GM23338 (cell line): Measurements from ENCODE around the gene GLRX2. TPM values are rescaled to one million over a fixed set of nuclear protein-coding genes. Genes with fewer than 3 reads are reported as not detected.

Source experiments
- ATAC-seq: fragments of 200-7000 bp; cut with Tn5 transposase; 3 replicates; pipeline ENCODE4 v1.9.1; 2020
- DNase-seq: peaks from one replicate; pipeline ENCODE4 v3.0.0-alpha.2; 2015; ENCODE audit warnings: low spot score
- H2AFZ ChIP-seq: fragments of 200-600 bp; sonication (generic); 2 replicates; pipeline ENCODE4 v1.8.0; 2016; ENCODE audit warnings: antibody characterized with exemption, mild to moderate bottlenecking, moderate library complexity
- H3F3A ChIP-seq: fragments of 200-600 bp; sonication (generic); replicated peaks from 2 replicates; pipeline ENCODE4 v1.8.0; 2017; ENCODE audit warnings: antibody characterized with exemption, mixed run types, low read depth
- H3K27ac ChIP-seq: fragments of 200-600 bp; sonication (generic); 2 replicates; pipeline ENCODE4 v1.6.1; 2016; ENCODE audit warnings: low read depth
- H3K27me3 ChIP-seq: fragments of 200-600 bp; sonication (generic); 2 replicates; pipeline ENCODE4 v1.8.0; 2016; ENCODE audit warnings: mild to moderate bottlenecking, mixed run types, moderate library complexity; ENCODE audit not compliant: insufficient read depth
- H3K36me3 ChIP-seq: fragments of 200-600 bp; sonication (generic); 2 replicates; pipeline ENCODE4 v1.8.0; 2016; ENCODE audit warnings: mild to moderate bottlenecking; ENCODE audit not compliant: insufficient read depth
- H3K4me1 ChIP-seq: fragments of 200-600 bp; sonication (generic); 2 replicates; pipeline ENCODE4 v1.8.0; 2016; ENCODE audit warnings: mild to moderate bottlenecking, moderate library complexity; ENCODE audit not compliant: insufficient read depth
- H3K4me2 ChIP-seq: fragments of 200-600 bp; sonication (generic); 2 replicates; pipeline ENCODE4 v1.7.1; 2017; ENCODE audit warnings: mixed run types
- H3K4me3 ChIP-seq: fragments of 200-600 bp; sonication (generic); 2 replicates; pipeline ENCODE4 v1.6.1; 2016; ENCODE audit warnings: mixed run types
- H3K79me2 ChIP-seq: fragments of 200-600 bp; sonication (generic); replicated peaks from 2 replicates; pipeline ENCODE4 v1.8.0; 2017; ENCODE audit warnings: mild to moderate bottlenecking; ENCODE audit not compliant: insufficient read depth
- H3K9me2 ChIP-seq: fragments of 200-600 bp; sonication (generic); 2 replicates; pipeline ENCODE4 v1.8.0; 2017; ENCODE audit not compliant: insufficient read depth
- H4K20me1 ChIP-seq: fragments of 200-600 bp; sonication (generic); replicated peaks from 2 replicates; pipeline ENCODE4 v1.8.0; 2017; ENCODE audit warnings: mild to moderate bottlenecking; ENCODE audit not compliant: insufficient read depth
- H3K27ac Mint-ChIP-seq: 2 replicates; pipeline ENCODE4 v1.8.0; 2020; ENCODE audit warnings: inconsistent platforms, mild to moderate bottlenecking, moderate library complexity, mixed read lengths
- H3K27me3 Mint-ChIP-seq: 3 replicates; pipeline ENCODE4 v1.8.0; 2022; ENCODE audit warnings: low read depth, mild to moderate bottlenecking, moderate library complexity, mixed read lengths, inconsistent platforms; ENCODE audit not compliant: insufficient read depth, poor library complexity
- H3K36me3 Mint-ChIP-seq: 3 replicates; pipeline ENCODE4 v1.8.0; 2021; ENCODE audit warnings: low read depth, mild to moderate bottlenecking, inconsistent platforms, moderate library complexity, mixed read lengths
- H3K4me1 Mint-ChIP-seq: 3 replicates; pipeline ENCODE4 v1.8.0; 2020; ENCODE audit warnings: mild to moderate bottlenecking, inconsistent platforms, mixed read lengths
- H3K4me3 Mint-ChIP-seq: 3 replicates; pipeline ENCODE4 v1.8.0; 2021; ENCODE audit warnings: moderate library complexity, mild to moderate bottlenecking, inconsistent platforms, mixed read lengths
- H3K9me3 Mint-ChIP-seq: 3 replicates; pipeline ENCODE4 v1.8.0; 2020; ENCODE audit warnings: moderate library complexity, mild to moderate bottlenecking, inconsistent platforms, mixed read lengths
- CREB1 ChIP-seq: fragments of 250-450 bp; sonication (Bioruptor Pico); IDR thresholded peaks from 2 replicates; pipeline ENCODE4 v1.5.0; 2020; ENCODE audit warnings: low read depth, mild to moderate bottlenecking, moderate library complexity
- CTCF ChIP-seq, 2 experiments: fragments of 200-600 bp in 1 of 2; sonication (generic) in 1 of 2; conservative IDR thresholded peaks; 2 replicates each; pipeline versions ENCODE4 v1.5.1 to v1.6.1; 2016 to 2017; ENCODE audit warnings: antibody characterized with exemption in 2 of 2, low read depth in 2 of 2, mild to moderate bottlenecking in 2 of 2, moderate library complexity in 1 of 2
- ETS1 ChIP-seq: IDR thresholded peaks from 2 replicates; pipeline ENCODE4 v1.6.1; 2016; ENCODE audit warnings: antibody characterized with exemption
- JUNB ChIP-seq: IDR thresholded peaks from one replicate; pipeline ENCODE4 v1.6.1; 2016; ENCODE audit warnings: antibody characterized with exemption; ENCODE audit not compliant: unreplicated experiment
- POLR2AphosphoS5 ChIP-seq: IDR thresholded peaks from 2 replicates; pipeline ENCODE4 v1.6.1; 2016; ENCODE audit warnings: antibody characterized with exemption, low read depth
- REST ChIP-seq: IDR thresholded peaks from one replicate; pipeline ENCODE4 v1.6.1; 2018; ENCODE audit warnings: antibody characterized with exemption; ENCODE audit not compliant: unreplicated experiment
- STAT1 ChIP-seq: IDR thresholded peaks from one replicate; pipeline ENCODE4 v1.6.1; 2016; ENCODE audit warnings: antibody characterized with exemption; ENCODE audit not compliant: unreplicated experiment
- ZNF462 ChIP-seq: fragments of 250-450 bp; sonication (Bioruptor Pico); IDR thresholded peaks from 2 replicates; pipeline ENCODE4 v1.5.0; 2020; ENCODE audit warnings: mild to moderate bottlenecking, moderate library complexity
- polyA plus RNA-seq: library from polyadenylated mRNA; unstranded; fragments of >200 nt; fragmentation: Nextera tagmentation; extraction: Ambion mirVana; gene quantifications from 2 replicates; pipeline ENCODE4 v1.2.1, GENCODE V29; 2016
- total RNA-seq: library from RNA; depleted of rRNA; stranded (reverse); fragments of >200 nt; shearing (Covaris generic); gene quantifications from 2 replicates; pipeline ENCODE4 v1.2.3, GENCODE V29; 2014

GLRX2 gene
- total and polyA plus RNA-seq, 2 experiments from 2014 or later, result 7.7 to 28.3 TPM

- ATAC-seq (no peak), DNase-seq (no peak)
- no peaks in the 10 kb centered on the region for H4K20me1 ChIP-seq
- Mint-ChIP-seq H3K27me3 (peaks cover 3% of the 10 kb centered on the region), H3K4me1 (peaks cover 37% of the 10 kb centered on the region), H3K9me3 (no peaks in the 10 kb centered on the region), H3K27ac (peak overlapping the region; percentile 43), H3K4me3 (peak overlapping the region; percentile 12; the same call in 2 of the 3 replicates), H3K36me3 (no peaks in the 10 kb centered on the region)
- H3K4me1 ChIP-seq, result peaks cover 25% of the 10 kb centered on the region
- no peak overlapping the region; the same call in 1 of the 2 replicates for H3K27ac ChIP-seq
- H2AFZ ChIP-seq, result peak overlapping the region; percentile 43
- no peaks in the 10 kb centered on the region for H3K79me2 ChIP-seq
- no peaks in the 10 kb centered on the region for H3K27me3 ChIP-seq
- H3K4me2 ChIP-seq, result peak overlapping the region; percentile 56
- no peaks in the 10 kb centered on the region for H3K9me2 ChIP-seq
- no peaks in the 10 kb centered on the region for H3F3A ChIP-seq
- TF ChIP-seq POLR2AphosphoS5 (no peak), CREB1 (CRISPR knock-in tag) (no peak), CTCF (conservative IDR thresholded peaks at IDR 0.05; ENCODE audit: low read depth in 2 of 2) (no peak), STAT1 (no peak), ETS1 (no peak), JUNB (no peak)
- H3K4me3 ChIP-seq, result no peak overlapping the region
- no peaks in the 10 kb centered on the region for H3K36me3 ChIP-seq
These were observed 8.7 kb upstream of the GLRX2 start for GRCh38 chr1:193113992-193114332.

- Mint-ChIP-seq H3K27ac (peak overlapping the region; percentile 92), H3K36me3 (no peaks in the 10 kb centered on the region), H3K4me3 (peak overlapping the region; percentile 12; the same call in 2 of the 3 replicates), H3K9me3 (no peaks in the 10 kb centered on the region), H3K27me3 (peaks cover 3% of the 10 kb centered on the region), H3K4me1 (peaks cover 41% of the 10 kb centered on the region)
- H3K27me3 ChIP-seq, result no peaks in the 10 kb centered on the region
- no peaks in the 10 kb centered on the region for H4K20me1 ChIP-seq
- no peaks in the 10 kb centered on the region for H3K79me2 ChIP-seq
- no peak overlapping the region for H3K4me3 ChIP-seq
- TF ChIP-seq REST (no peak), ZNF462 (CRISPR knock-in tag) (peak; percentile 81), POLR2AphosphoS5 (no peak)
- ATAC-seq (peak; percentile 84), DNase-seq (peak; percentile 74)
- peak overlapping the region; percentile 43 for H2AFZ ChIP-seq
- H3F3A ChIP-seq, result no peaks in the 10 kb centered on the region
- H3K36me3 ChIP-seq, result no peaks in the 10 kb centered on the region
- H3K4me2 ChIP-seq, result peak overlapping the region; percentile 56
- no peaks in the 10 kb centered on the region for H3K9me2 ChIP-seq
- peaks cover 25% of the 10 kb centered on the region for H3K4me1 ChIP-seq
- no peak overlapping the region; the same call in none of the 2 replicates for H3K27ac ChIP-seq
These were observed 8.2 kb upstream of the GLRX2 start for GRCh38 chr1:193113258-193113991.
